ENCODE results near the gene XPA. TPM values are rescaled to one million over a fixed set of nuclear protein-coding genes. Genes with fewer than 3 reads are reported as not detected.
A peak's percentile ranks its signal among the peaks of the same experiment; 100 is the strongest.
"Not testable (repeated sequence)": the region's sequence is repeated elsewhere in the genome, so short reads cannot be mapped to it uniquely, and the experiment has no call there.

Gene XPA
- polyA plus RNA-seq, 2 donors = 13.5 to 16.3 TPM

DNA sequence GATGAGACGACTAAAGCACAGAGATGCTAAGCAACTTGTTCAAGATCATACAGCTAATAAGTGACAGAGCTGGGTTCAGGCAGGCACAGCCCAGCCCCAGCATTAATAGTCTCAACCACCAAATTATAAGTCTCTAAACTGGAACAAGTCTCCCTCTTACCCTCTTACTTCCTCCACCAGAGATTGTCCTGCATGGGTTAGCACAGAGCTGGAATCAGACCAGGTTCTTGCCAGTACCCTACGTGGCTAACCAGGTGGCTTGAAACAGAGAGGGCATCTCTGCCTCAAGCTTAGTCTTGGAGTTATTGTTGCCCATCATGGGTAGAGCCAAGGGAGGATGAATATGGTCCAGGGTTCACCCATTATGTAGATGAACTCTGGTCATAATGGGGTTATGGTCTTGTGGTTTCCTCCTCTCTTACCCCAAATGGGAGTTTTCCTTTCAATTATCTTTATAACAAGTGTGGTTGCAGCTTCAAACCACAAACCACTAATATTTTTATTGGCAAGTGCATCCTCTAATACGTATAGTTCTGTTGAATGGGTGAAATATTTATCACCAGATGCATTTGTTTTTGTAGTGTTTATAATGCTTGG is 8.3 kb upstream of the XPA start:
- WGBS, 2 donors = 44 to 52% methylated on average over 3 of the region's 3 CpGs
- no peaks in the 10 kb centered on the region for H3K27me3 ChIP-seq (ENCODE audit: control insufficient read depth in 1 of 2, insufficient read depth in 2 of 2, low read length in 2 of 2)
- H3K4me3 ChIP-seq (ENCODE audit: low read depth in 1 of 2, low read length in 2 of 2) = no peak overlapping the region
- no peaks in the 10 kb centered on the region for H3K4me1 ChIP-seq (ENCODE audit: control insufficient read depth in 2 of 2, insufficient read depth in 2 of 2, low read length in 1 of 2)
- H3K9me3 ChIP-seq (ENCODE audit: control insufficient read depth in 2 of 2, insufficient read depth in 1 of 2, low read depth in 1 of 2, low read length in 1 of 2) = no peaks in the 10 kb centered on the region
- H3K27ac ChIP-seq (ENCODE audit: low read depth in 2 of 2, low read length in 1 of 2) = peak overlapping the region in 1 of 2 donors; percentile 55
- H3K36me3 ChIP-seq (ENCODE audit: control insufficient read depth in 2 of 2, insufficient read depth in 2 of 2, low read length in 1 of 2) = no peaks in the 10 kb centered on the region

DNA sequence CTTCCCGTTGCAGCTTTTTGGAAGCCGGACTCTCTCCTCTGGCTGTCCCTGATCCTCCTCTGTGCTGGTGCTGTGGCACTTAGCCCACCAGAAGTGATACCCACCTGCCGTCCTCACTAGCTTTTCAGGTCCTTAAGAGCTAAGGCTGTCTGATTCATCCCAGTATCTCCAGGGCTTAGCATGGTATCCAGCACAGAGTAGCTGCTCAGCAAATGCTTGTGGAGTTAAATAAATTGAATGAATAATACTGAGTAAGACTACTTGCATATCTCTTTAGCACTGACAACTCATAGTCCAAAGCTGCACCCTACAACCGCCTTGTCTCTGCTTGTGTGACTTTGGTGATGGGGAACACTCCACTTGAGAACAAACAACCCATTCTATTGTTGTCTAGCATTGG is 7.7 kb upstream of the XPA start:
- Histone ChIP-seq H3K4me1 (ENCODE audit: control insufficient read depth in 2 of 2, insufficient read depth in 2 of 2, low read length in 1 of 2) (no peaks in the 10 kb centered on the region), H3K27ac (ENCODE audit: low read depth in 2 of 2, low read length in 1 of 2) (peak overlapping the region; percentile 63 to 89), H3K9me3 (ENCODE audit: control insufficient read depth in 2 of 2, insufficient read depth in 1 of 2, low read depth in 1 of 2, low read length in 1 of 2) (peaks cover 0 to 2% of the 10 kb centered on the region in 2 donors), H3K27me3 (ENCODE audit: control insufficient read depth in 1 of 2, insufficient read depth in 2 of 2, low read length in 2 of 2) (no peaks in the 10 kb centered on the region), H3K4me3 (ENCODE audit: low read depth in 1 of 2, low read length in 2 of 2) (peak overlapping the region in 1 of 2 donors; percentile 26), H3K36me3 (ENCODE audit: control insufficient read depth in 2 of 2, insufficient read depth in 2 of 2, low read length in 1 of 2) (no peaks in the 10 kb centered on the region)
- WGBS, 2 donors = 66 to 68% methylated on average over 4 of the region's 4 CpGs

DNA sequence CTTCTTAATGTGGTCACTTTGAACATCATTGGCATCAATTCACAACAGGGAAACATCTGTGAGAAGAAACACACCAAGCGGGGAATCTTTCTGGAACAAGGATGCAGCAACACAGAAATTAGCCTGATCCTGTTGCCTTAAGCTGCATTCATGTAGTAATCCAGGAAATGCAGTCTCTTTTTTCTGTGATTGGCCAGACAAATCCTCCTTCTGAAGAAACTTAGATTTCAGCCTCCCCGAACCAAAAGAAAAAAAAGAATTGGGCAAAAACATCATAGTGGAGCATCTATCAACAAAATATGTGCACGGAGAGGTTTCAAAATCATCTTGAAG is 7.2 kb upstream of the XPA start:
- WGBS, 2 donors = 41 to 55% methylated on average over 3 of the region's 3 CpGs
- no peaks in the 10 kb centered on the region for H3K27me3 ChIP-seq (ENCODE audit: control insufficient read depth in 1 of 2, insufficient read depth in 2 of 2, low read length in 2 of 2)

DNA sequence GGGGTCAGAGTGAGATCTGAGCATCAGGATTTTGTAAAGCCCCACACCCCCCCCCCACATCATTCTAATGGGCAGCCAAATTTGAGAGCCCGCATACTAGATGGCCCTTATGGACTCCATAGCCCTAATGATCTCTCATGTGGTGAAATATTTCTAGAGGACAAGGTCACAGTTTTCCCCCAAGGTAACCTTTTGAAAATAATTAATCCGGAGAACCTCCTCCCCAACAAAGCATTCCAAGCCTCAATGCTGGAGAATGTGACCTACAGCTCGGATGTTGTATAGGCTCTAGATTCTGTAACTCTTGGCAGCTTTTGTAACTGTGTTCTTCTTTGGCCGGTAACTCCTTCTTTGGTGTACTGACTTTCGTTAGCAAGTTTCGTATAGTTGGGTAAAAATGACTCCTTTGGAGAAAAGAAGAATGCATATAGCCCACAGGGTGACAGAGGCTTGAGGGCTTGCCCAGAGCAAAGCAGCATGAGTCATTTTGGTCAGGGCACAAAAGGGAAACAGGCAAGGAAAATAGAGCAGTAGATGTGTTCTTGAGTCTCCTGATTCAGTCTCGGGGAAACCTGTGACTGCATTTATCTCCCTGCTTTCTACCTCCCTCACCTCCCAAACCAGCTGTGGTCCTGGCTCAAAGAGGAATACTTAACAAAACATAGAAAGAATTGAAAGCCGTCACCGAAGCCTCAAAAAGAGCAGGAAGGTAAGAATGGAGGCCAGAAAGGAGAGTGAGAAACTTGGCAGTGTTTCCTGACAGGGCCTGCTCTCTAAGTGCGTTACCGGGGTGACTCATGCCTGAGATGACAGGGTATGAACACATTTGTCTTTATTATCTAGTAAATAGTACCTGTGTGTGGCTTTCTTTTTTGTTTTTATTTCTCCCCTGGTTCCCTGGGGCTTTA is 6.6 kb upstream of the XPA start:
- Histone ChIP-seq H3K27ac (ENCODE audit: low read depth in 2 of 2, low read length in 1 of 2) (peak overlapping the region; percentile 63 to 90), H3K4me3 (ENCODE audit: low read depth in 1 of 2, low read length in 2 of 2) (no peak overlapping the region), H3K9me3 (ENCODE audit: control insufficient read depth in 2 of 2, insufficient read depth in 1 of 2, low read depth in 1 of 2, low read length in 1 of 2) (peaks cover 0 to 2% of the 10 kb centered on the region in 2 donors), H3K4me1 (ENCODE audit: control insufficient read depth in 2 of 2, insufficient read depth in 2 of 2, low read length in 1 of 2) (no peaks in the 10 kb centered on the region), H3K27me3 (ENCODE audit: control insufficient read depth in 1 of 2, insufficient read depth in 2 of 2, low read length in 2 of 2) (no peaks in the 10 kb centered on the region), H3K36me3 (ENCODE audit: control insufficient read depth in 2 of 2, insufficient read depth in 2 of 2, low read length in 1 of 2) (no peaks in the 10 kb centered on the region)
- WGBS, 2 donors = 37 to 52% methylated on average over 11 of the region's 11 CpGs

More for the DNA sequence above, 7.2 kb upstream of the XPA start:
- Histone ChIP-seq H3K9me3 (ENCODE audit: control insufficient read depth in 2 of 2, insufficient read depth in 1 of 2, low read depth in 1 of 2, low read length in 1 of 2) (peaks cover 0 to 2% of the 10 kb centered on the region in 2 donors), H3K4me3 (ENCODE audit: low read depth in 1 of 2, low read length in 2 of 2) (peak overlapping the region in 1 of 2 donors; percentile 26), H3K36me3 (ENCODE audit: control insufficient read depth in 2 of 2, insufficient read depth in 2 of 2, low read length in 1 of 2) (no peaks in the 10 kb centered on the region), H3K27ac (ENCODE audit: low read depth in 2 of 2, low read length in 1 of 2) (peak overlapping the region; percentile 63 to 90), H3K4me1 (ENCODE audit: control insufficient read depth in 2 of 2, insufficient read depth in 2 of 2, low read length in 1 of 2) (no peaks in the 10 kb centered on the region)

DNA sequence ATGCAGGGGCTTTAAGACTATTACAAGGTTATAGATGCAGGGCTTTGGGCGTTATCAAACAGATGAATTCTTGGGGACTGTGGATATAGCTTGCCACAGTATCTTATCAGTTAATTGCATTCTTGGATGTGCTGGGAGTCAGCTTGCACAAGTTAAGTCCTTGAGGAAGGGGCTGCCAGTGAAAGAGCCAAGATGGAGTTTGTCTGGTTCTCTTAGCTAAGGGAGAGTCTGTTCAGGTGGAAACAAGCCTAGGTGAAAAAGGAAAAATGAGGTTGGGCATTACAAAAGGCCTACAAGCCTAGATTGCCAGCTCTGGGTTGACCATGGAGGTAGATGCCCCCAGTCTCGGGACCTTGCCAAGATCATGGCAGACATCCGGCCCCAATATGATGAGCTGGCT is 2.7 kb upstream of the XPA start:
- not testable (repeated sequence) for H3K27ac ChIP-seq (ENCODE audit: low read depth in 2 of 2, low read length in 1 of 2); H3K4me3 ChIP-seq (ENCODE audit: low read depth in 1 of 2, low read length in 2 of 2); H3K9me3 ChIP-seq (ENCODE audit: control insufficient read depth in 2 of 2, insufficient read depth in 1 of 2, low read depth in 1 of 2, low read length in 1 of 2); H3K4me1 ChIP-seq (ENCODE audit: control insufficient read depth in 2 of 2, insufficient read depth in 2 of 2, low read length in 1 of 2); H3K36me3 ChIP-seq (ENCODE audit: control insufficient read depth in 2 of 2, insufficient read depth in 2 of 2, low read length in 1 of 2); H3K27me3 ChIP-seq (ENCODE audit: control insufficient read depth in 1 of 2, insufficient read depth in 2 of 2, low read length in 2 of 2)
- 94 to 97% methylated on average over 3 of the region's 3 CpGs for WGBS, 2 donors

DNA sequence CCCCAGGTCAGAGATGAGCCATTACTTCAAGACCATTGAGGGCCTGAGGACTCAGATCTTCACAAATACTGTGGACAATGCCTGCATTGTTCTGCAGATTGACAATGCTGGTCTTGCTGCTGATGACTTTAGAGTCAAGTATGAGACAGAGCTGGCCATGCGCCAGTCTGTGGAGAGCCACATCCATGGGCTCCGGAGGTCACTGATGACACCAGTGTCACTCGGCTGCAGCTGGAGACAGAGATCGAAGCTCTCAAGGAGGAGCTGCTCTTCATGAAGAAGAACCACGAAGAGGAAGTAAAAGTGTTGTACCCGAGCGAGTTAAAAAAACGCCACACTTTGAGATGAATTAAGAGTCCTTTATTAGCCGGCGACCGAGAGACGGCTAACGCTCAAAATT is 2.1 kb upstream of the XPA start:
- 78 to 87% methylated on average over 13 of the region's 13 CpGs for WGBS, 2 donors
- H3K27ac ChIP-seq (ENCODE audit: low read depth in 2 of 2, low read length in 1 of 2); H3K27me3 ChIP-seq (ENCODE audit: control insufficient read depth in 1 of 2, insufficient read depth in 2 of 2, low read length in 2 of 2); H3K9me3 ChIP-seq (ENCODE audit: control insufficient read depth in 2 of 2, insufficient read depth in 1 of 2, low read depth in 1 of 2, low read length in 1 of 2); H3K36me3 ChIP-seq (ENCODE audit: control insufficient read depth in 2 of 2, insufficient read depth in 2 of 2, low read length in 1 of 2); H3K4me3 ChIP-seq (ENCODE audit: low read depth in 1 of 2, low read length in 2 of 2); H3K4me1 ChIP-seq (ENCODE audit: control insufficient read depth in 2 of 2, insufficient read depth in 2 of 2, low read length in 1 of 2): not testable (repeated sequence)

DNA sequence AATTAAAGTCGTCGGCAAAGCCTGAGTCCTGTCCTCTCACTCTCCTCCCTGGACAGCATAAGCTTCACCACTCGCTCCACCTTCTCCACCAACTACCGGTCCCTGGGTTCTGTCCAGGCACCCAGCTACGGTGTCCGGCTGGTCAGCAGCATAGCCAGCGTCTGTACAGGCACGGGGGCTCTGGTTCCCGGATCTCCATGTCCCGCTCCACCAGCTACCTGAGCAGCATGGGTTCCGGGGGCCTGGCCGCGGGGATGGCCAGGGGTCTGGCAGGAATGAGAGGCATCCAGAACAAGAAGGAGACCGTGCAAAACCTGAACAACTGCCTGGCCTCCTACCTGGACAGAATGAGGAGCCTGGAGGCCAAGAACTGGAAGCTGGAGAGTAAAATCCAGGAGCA is 1.7 kb upstream of the XPA start:
- H3K4me1 ChIP-seq (ENCODE audit: control insufficient read depth in 2 of 2, insufficient read depth in 2 of 2, low read length in 1 of 2) = no peaks in the 10 kb centered on the region
- 94 to 96% methylated on average over 14 of the region's 14 CpGs for WGBS, 2 donors
- H3K27ac ChIP-seq (ENCODE audit: low read depth in 2 of 2, low read length in 1 of 2) = no peak overlapping the region
- peaks cover 0 to 2% of the 10 kb centered on the region in 2 donors for H3K9me3 ChIP-seq (ENCODE audit: control insufficient read depth in 2 of 2, insufficient read depth in 1 of 2, low read depth in 1 of 2, low read length in 1 of 2)
- H3K4me3 ChIP-seq (ENCODE audit: low read depth in 1 of 2, low read length in 2 of 2) = no peak overlapping the region
- H3K36me3 ChIP-seq (ENCODE audit: control insufficient read depth in 2 of 2, insufficient read depth in 2 of 2, low read length in 1 of 2) = no peaks in the 10 kb centered on the region
- no peaks in the 10 kb centered on the region for H3K27me3 ChIP-seq (ENCODE audit: control insufficient read depth in 1 of 2, insufficient read depth in 2 of 2, low read length in 2 of 2)

DNA sequence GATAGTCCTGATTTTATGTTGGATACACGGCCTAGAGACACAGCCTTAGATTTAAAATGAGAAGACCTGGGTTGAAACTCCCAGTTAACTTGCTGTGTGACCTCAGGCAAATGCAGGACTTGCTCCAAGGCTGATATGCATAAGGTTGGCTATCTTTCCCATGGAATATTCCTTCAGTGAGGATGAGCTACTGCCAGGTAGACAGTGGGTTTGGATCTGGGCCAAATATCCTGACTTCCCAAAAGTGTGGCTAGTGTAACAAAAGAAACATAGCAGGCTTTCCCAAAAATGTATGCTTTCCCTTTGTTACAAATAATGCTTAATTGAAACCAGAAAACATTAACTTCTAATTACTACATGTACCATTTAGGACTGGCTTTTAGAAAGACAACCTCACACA is 697 bp upstream of the XPA start:
- Histone ChIP-seq H3K27me3 (ENCODE audit: control insufficient read depth in 1 of 2, insufficient read depth in 2 of 2, low read length in 2 of 2) (no peaks in the 10 kb centered on the region), H3K9me3 (ENCODE audit: control insufficient read depth in 2 of 2, insufficient read depth in 1 of 2, low read depth in 1 of 2, low read length in 1 of 2) (peaks cover 0 to 2% of the 10 kb centered on the region in 2 donors), H3K4me3 (ENCODE audit: low read depth in 1 of 2, low read length in 2 of 2) (no peak overlapping the region), H3K27ac (ENCODE audit: low read depth in 2 of 2, low read length in 1 of 2) (peak overlapping the region; percentile 39 to 92), H3K36me3 (ENCODE audit: control insufficient read depth in 2 of 2, insufficient read depth in 2 of 2, low read length in 1 of 2) (no peaks in the 10 kb centered on the region), H3K4me1 (ENCODE audit: control insufficient read depth in 2 of 2, insufficient read depth in 2 of 2, low read length in 1 of 2) (no peaks in the 10 kb centered on the region)
- 33 to 42% methylated on average over 1 of the region's 1 CpG for WGBS, 2 donors

DNA sequence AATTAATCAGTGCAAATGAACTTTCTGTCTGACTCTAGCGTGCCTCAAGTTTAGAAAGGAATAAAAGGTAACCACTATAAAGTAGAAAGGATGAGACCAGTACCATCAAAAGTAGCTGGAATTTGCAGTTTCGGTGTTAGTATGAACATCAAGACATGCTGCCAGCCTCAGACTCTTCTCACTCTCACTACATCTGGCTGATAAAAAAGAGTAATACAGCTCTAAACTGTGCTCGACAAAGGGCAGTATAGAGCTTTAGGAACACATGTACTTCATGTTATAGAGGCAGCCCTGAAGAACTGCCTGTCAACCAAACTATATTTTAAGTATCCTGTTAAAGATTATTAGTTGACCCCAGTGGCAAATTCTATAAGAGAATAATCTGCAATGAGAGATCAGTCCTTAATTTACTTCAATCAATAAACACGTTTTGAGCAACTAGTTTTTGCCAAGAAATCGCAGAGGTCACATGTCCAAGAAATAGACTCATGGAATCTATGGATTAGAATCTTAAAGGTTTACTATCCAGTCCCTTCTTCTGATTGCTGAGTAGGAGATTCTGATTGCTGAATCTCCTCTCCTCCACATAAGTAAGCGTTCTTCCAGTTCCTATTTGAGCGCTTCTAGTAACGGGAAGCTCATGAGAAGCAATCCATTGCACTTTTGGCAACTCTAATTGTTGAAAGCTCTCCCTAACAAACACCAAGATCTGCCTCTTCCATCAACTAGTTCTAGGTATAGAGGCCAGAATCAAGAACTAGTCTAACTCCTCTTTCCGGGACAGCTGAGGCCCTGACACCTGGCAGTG is 941 bp downstream of the XPA start:
- peaks cover 0 to 2% of the 10 kb centered on the region in 2 donors for H3K9me3 ChIP-seq (ENCODE audit: control insufficient read depth in 2 of 2, insufficient read depth in 1 of 2, low read depth in 1 of 2, low read length in 1 of 2)
- H3K36me3 ChIP-seq (ENCODE audit: control insufficient read depth in 2 of 2, insufficient read depth in 2 of 2, low read length in 1 of 2) = peaks cover 0 to 1% of the 10 kb centered on the region in 2 donors
- no peaks in the 10 kb centered on the region for H3K27me3 ChIP-seq (ENCODE audit: control insufficient read depth in 1 of 2, insufficient read depth in 2 of 2, low read length in 2 of 2)
- peak overlapping the region; percentile 92 to 95 for H3K27ac ChIP-seq (ENCODE audit: low read depth in 2 of 2, low read length in 1 of 2)
- no peaks in the 10 kb centered on the region for H3K4me1 ChIP-seq (ENCODE audit: control insufficient read depth in 2 of 2, insufficient read depth in 2 of 2, low read length in 1 of 2)
- H3K4me3 ChIP-seq (ENCODE audit: low read depth in 1 of 2, low read length in 2 of 2) = peak overlapping the region; percentile 85 to 97
- WGBS, 2 donors = 10 to 11% methylated on average over 9 of the region's 9 CpGs
